HG03139 (cell line): Measurements from ENCODE around the gene CYTH1.
"Not testable (repeated sequence)": the region's sequence is repeated elsewhere in the genome, so short reads cannot be mapped to it uniquely, and the experiment has no call there.

Experiments used
- ATAC-seq: cut with Tn5 transposase; IDR thresholded peaks from one replicate; pipeline ENCODE4 v1.9.1; 2021; ENCODE audit not compliant: unreplicated experiment

The CYTH1 gene

DNA sequence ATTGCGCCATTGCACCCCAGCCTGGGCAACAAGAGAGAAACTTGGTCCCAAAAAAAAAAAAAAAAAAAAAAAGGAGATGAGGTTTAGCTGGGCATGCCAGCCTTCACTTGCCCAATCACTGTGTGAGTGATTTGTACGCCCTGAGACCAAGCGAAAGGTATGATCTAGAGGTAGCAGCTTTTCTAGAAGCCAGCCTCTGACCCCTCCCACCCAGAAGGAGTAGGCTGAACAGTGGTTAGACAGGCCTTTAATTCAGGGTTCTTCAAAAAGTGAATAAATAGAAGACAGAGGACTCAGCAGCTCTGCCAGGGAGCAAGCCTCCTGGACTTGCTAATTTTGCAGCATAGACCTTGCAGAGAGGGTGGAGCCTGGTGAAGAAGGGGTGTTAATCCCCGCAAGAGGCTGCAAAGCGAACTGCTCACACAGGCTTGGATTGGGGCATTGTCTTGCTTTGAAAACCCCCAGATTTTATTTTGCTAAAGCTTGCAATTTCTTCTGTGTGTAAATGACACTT, 7.1 kb upstream of the CYTH1 start:
- no peak for ATAC-seq

GRCh38 chr17:78788451-78788850, 6.4 kb upstream of the CYTH1 start:
- no peak for ATAC-seq

GRCh38 chr17:78787444-78787843, 5.4 kb upstream of the CYTH1 start:
- ATAC-seq: no peak

- no peak for ATAC-seq
Observed at GRCh38 chr17:78785663-78786057, 3.6 kb upstream of the CYTH1 start.

DNA sequence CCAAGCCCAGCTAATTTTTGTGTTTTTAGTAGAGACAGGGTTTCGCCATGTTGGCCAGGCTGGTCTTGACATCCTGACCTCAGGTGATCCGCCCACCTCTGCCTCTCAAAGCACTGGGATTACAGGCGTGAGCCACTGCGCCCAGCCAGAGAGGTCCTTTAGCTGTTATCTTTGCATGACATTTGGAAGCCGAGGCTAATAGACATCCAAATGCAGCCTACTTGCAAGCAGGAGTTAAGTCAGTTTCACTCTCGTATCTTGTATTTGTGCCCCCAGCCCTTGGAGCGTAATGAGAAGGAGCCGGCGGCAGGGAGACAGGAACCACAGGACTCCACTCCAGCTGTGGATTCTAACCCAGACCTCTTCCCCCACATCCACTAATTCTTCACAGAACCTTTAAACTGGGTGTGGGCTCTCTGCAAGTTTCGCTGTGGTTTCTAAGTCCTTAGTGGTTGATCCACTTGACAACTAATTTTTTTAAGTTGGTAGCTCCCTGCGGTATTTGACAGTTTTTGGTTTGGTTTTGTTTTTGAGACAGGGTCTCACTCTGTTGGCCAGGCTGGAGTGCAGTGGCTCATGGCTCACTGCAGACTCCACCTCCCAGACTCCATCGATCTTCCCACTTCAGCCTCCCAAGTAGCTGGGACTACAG, 3.1 kb upstream of the CYTH1 start:
- ATAC-seq: no peak

GRCh38 chr17:78784352-78784751, 2.3 kb upstream of the CYTH1 start:
- ATAC-seq: no peak

GRCh38 chr17:78783711-78784324, 1.7 kb upstream of the CYTH1 start:
- ATAC-seq: no peak

- ATAC-seq: peak; percentile 9
Observed at GRCh38 chr17:78781104-78781892, 775 bp downstream of the CYTH1 start.

- ATAC-seq: no peak
Observed at GRCh38 chr17:78780335-78780734, 1.7 kb downstream of the CYTH1 start.

- no peak for ATAC-seq
Observed at GRCh38 chr17:78779850-78780249, 2.2 kb downstream of the CYTH1 start.

- ATAC-seq: not testable (repeated sequence)
Observed at GRCh38 chr17:78779286-78779651, 2.8 kb downstream of the CYTH1 start.

DNA sequence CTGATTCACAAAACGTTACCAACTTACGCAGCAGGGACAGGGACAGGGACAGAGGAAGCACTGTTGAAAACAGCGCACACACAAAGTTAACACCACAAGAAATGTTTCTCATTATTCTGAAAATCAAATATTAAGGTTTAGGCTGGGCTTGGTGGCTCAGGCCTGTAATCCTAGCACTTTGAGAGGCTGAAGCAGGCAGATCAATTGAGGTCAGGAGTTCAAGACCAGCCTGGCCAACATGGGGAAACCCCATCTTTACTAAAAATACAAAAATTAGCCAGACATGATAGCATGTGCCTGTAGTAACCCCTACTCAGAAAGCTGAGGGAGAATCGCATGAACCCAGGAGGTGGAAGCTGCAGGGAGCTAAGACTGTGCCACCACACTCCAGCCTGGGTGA, 4.2 kb downstream of the CYTH1 start:
- ATAC-seq: no peak

GRCh38 chr17:78774956-78775571, 7.0 kb downstream of the CYTH1 start:
- ATAC-seq: peak; percentile 53

DNA sequence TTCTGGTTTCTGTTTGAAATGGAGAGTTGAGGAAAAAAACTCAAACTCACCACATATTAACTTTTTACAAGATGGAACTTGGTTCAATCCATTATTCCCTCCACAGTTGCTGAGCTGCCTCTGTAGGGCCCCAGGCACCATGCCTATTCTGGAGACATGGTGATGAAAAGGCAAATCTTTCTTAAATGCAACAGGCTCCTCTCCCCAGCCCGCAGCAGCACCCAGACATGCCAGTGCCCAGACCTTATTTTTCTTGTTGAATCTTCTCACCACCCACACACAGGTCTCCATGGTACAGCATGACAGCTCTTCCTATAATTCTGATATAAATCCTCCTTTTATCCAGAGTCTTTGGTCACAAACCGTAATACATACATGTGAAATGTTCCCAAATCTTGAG, 7.6 kb downstream of the CYTH1 start:
- ATAC-seq: no peak

- no peak for ATAC-seq
Observed at GRCh38 chr17:78771758-78772382, 10.2 kb downstream of the CYTH1 start.

DNA sequence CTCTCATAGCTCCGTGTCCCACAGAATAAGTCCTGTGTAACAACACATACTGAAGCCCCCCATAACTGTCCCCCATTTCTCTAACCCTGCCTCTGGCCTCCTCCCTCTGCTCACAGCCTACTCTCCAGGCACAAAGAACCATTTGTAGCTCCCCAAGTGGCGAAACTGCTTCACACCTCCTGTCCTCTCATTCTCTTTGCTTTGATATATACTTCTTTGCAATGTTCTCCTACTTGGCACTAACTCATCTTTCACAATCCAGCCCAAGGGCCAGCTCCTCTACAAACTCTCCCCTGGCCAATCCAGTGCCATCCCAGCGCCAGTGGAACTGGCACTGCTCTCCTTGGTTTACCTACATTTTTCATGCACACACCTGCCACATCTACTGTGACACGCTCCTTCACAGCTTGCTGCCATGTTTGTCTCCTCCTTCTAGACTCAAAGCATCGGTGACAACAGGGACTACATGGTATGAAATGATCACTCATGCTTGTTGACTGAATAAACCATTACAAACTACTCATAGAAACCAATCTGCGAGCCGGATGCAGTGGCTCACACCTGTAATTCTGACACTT, 12.8 kb downstream of the CYTH1 start:
- ATAC-seq: no peak

- no peak for ATAC-seq
Observed at GRCh38 chr17:78767806-78768205, 14.3 kb downstream of the CYTH1 start.

- ATAC-seq: no peak
Observed at GRCh38 chr17:78766743-78767294, 15.3 kb downstream of the CYTH1 start.

DNA sequence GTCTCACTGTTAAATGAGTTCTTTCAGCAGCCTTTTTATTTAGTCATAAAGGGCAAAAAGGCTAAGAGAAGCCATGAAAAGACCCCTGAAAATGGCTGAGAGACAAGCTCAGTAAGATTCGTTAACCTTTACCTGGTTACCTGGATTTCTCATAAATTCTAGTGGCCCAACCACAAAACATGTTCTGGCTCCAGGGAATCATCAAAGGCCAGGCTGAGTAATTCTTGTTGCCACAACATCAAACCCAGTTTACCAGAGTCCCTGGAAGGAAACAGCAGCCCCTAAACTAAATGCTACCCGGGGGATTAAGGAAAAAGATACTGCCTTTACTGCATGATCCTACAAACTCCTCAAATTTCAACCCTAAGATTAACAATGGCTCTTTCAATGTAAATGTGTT, 15.8 kb downstream of the CYTH1 start:
- ATAC-seq: no peak

DNA sequence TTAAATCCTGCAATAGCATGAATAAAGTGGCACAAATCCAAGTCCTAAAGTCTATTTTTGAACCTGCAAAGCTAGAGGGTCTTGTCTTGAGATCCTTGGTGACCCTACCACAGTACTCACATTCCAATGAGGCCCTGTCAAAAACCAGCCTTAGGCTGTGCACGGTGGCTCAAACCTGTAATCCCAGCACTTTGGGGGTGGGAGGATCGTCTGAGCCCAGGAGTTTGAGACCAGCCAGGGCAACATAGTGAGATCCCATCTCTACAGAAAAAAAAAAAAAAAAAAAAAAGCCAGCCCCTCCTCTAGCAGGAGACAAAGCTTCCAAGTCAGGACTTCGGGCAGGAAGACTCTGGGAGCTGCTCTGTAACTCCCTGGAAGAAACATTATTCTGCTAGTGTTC, 16.3 kb downstream of the CYTH1 start:
- ATAC-seq: no peak

- no peak for ATAC-seq
Observed at GRCh38 chr17:78764871-78765270, 17.2 kb downstream of the CYTH1 start.
